ENCODE measurements around the gene EPB41. TPM values are rescaled to one million over a fixed set of nuclear protein-coding genes. Genes with fewer than 3 reads are reported as not detected.

EPB41 gene
- total and polyA plus RNA-seq, 2 experiments from 2014 or later: 0.89 to 1.5 TPM

GRCh38 chr1:28878796-28879195, 35.6 kb upstream of the EPB41 start:
- no peak for DNase-seq
- 69 to 85% methylated on average over 4 of the region's 4 CpGs for WGBS, 2 experiments (ENCODE audit: low coverage in 1 of 2, low lambda C conversion rate in 2 of 2, missing lambda C conversion rate in 2 of 2)
- Histone ChIP-seq H3K9ac (no peak overlapping the region), H3K4me2 (ENCODE audit: unreplicated experiment) (no peak overlapping the region), H3K9me3 (ENCODE audit: low read depth) (no peaks in the 10 kb centered on the region), H3K36me3 (ENCODE audit: low read depth) (no peaks in the 10 kb centered on the region), H3K27ac (no peak overlapping the region), H3K9me2 (ENCODE audit: insufficient read depth) (no peaks in the 10 kb centered on the region), H4K20me1 (ENCODE audit: insufficient read depth) (no peaks in the 10 kb centered on the region), H3K27me3 (replicated peaks; ENCODE audit: insufficient read depth) (no peaks in the 10 kb centered on the region), H3K4me3 (no peak overlapping the region), H3K4me1 (ENCODE audit: insufficient read depth) (no peaks in the 10 kb centered on the region), H3F3A (ENCODE audit: insufficient read depth) (no peaks in the 10 kb centered on the region), H3K79me2 (ENCODE audit: insufficient read depth) (no peaks in the 10 kb centered on the region), H2AFZ (no peak overlapping the region)
- in situ Hi-C loops (cut with MboI): loop anchor here (5.0 kb wide), 1 partner anchor 91 kb away; no protein-coding TSS in a partner anchor
- TF ChIP-seq EZH2phosphoT487 (IDR thresholded peaks at IDR 0.05; ENCODE audit: insufficient read depth, low read depth): no peak
- no peak for TF ChIP-seq EZH2 (IDR thresholded peaks at IDR 0.05; ENCODE audit: insufficient read depth, poor library complexity, severe bottlenecking)

- no peak overlapping the region for H3K27ac ChIP-seq
- TF ChIP-seq EZH2phosphoT487 (IDR thresholded peaks at IDR 0.05; ENCODE audit: insufficient read depth, low read depth) (no peak), EZH2 (IDR thresholded peaks at IDR 0.05; ENCODE audit: insufficient read depth, poor library complexity, severe bottlenecking) (no peak)
- H3K79me2 ChIP-seq (ENCODE audit: insufficient read depth): no peaks in the 10 kb centered on the region
- H2AFZ ChIP-seq: peak overlapping the region; percentile 80
- in situ Hi-C loops (cut with MboI): loop anchor here (10.0 kb wide), 1 partner anchor 313 kb away; no protein-coding TSS in a partner anchor
- peaks cover 9% of the 10 kb centered on the region for H3F3A ChIP-seq (ENCODE audit: insufficient read depth)
- H3K9me3 ChIP-seq (ENCODE audit: low read depth): no peaks in the 10 kb centered on the region
- peak; percentile 88 for DNase-seq
- no peaks in the 10 kb centered on the region for H3K27me3 ChIP-seq (replicated peaks; ENCODE audit: insufficient read depth)
- no peak overlapping the region for H3K4me3 ChIP-seq
- H3K36me3 ChIP-seq (ENCODE audit: low read depth): no peaks in the 10 kb centered on the region
- H3K4me2 ChIP-seq (ENCODE audit: unreplicated experiment): no peak overlapping the region
- H4K20me1 ChIP-seq (ENCODE audit: insufficient read depth): no peaks in the 10 kb centered on the region
- no peak overlapping the region for H3K9ac ChIP-seq
- no peaks in the 10 kb centered on the region for H3K9me2 ChIP-seq (ENCODE audit: insufficient read depth)
- H3K4me1 ChIP-seq (ENCODE audit: insufficient read depth): peaks cover 5% of the 10 kb centered on the region; the same call in 1 of the 2 replicates
- 36 to 38% methylated on average over 13 of the region's 13 CpGs for WGBS, 2 experiments (ENCODE audit: low coverage in 1 of 2, low lambda C conversion rate in 2 of 2, missing lambda C conversion rate in 2 of 2)
Observed at GRCh38 chr1:28882009-28882628, 32.2 kb upstream of the EPB41 start.

GRCh38 chr1:28883242-28883616, 31.1 kb upstream of the EPB41 start:
- no peaks in the 10 kb centered on the region for H3K9me2 ChIP-seq (ENCODE audit: insufficient read depth)
- H3K36me3 ChIP-seq (ENCODE audit: low read depth): no peaks in the 10 kb centered on the region
- H3F3A ChIP-seq (ENCODE audit: insufficient read depth): peaks cover 9% of the 10 kb centered on the region
- no peaks in the 10 kb centered on the region for H3K9me3 ChIP-seq (ENCODE audit: low read depth)
- no peak for DNase-seq
- no peak overlapping the region for H3K9ac ChIP-seq
- H2AFZ ChIP-seq: no peak overlapping the region
- WGBS, 2 experiments (ENCODE audit: low coverage in 1 of 2, low lambda C conversion rate in 2 of 2, missing lambda C conversion rate in 2 of 2): 90 to 100% methylated on average over 1 of the region's 1 CpG
- H3K27ac ChIP-seq: no peak overlapping the region
- H3K4me3 ChIP-seq: no peak overlapping the region
- no peaks in the 10 kb centered on the region for H4K20me1 ChIP-seq (ENCODE audit: insufficient read depth)
- H3K4me1 ChIP-seq (ENCODE audit: insufficient read depth): peaks cover 5% of the 10 kb centered on the region; the same call in 1 of the 2 replicates
- H3K4me2 ChIP-seq (ENCODE audit: unreplicated experiment): no peak overlapping the region
- in situ Hi-C loops (cut with MboI): loop anchor here (10.0 kb wide), 1 partner anchor 312 kb away; no protein-coding TSS in a partner anchor
- TF ChIP-seq EZH2phosphoT487 (IDR thresholded peaks at IDR 0.05; ENCODE audit: insufficient read depth, low read depth) (no peak), EZH2 (IDR thresholded peaks at IDR 0.05; ENCODE audit: insufficient read depth, poor library complexity, severe bottlenecking) (no peak)
- no peaks in the 10 kb centered on the region for H3K27me3 ChIP-seq (replicated peaks; ENCODE audit: insufficient read depth)
- no peaks in the 10 kb centered on the region for H3K79me2 ChIP-seq (ENCODE audit: insufficient read depth)

- Histone ChIP-seq H3K4me3 (no peak overlapping the region), H3K27me3 (replicated peaks; ENCODE audit: insufficient read depth) (no peaks in the 10 kb centered on the region), H3F3A (ENCODE audit: insufficient read depth) (peaks cover 9% of the 10 kb centered on the region), H3K9me2 (ENCODE audit: insufficient read depth) (no peaks in the 10 kb centered on the region), H3K79me2 (ENCODE audit: insufficient read depth) (no peaks in the 10 kb centered on the region), H3K4me1 (ENCODE audit: insufficient read depth) (peaks cover 5% of the 10 kb centered on the region; the same call in 1 of the 2 replicates), H3K9me3 (ENCODE audit: low read depth) (no peaks in the 10 kb centered on the region), H3K4me2 (ENCODE audit: unreplicated experiment) (no peak overlapping the region), H4K20me1 (ENCODE audit: insufficient read depth) (no peaks in the 10 kb centered on the region), H2AFZ (no peak overlapping the region), H3K27ac (no peak overlapping the region), H3K9ac (no peak overlapping the region), H3K36me3 (ENCODE audit: low read depth) (no peaks in the 10 kb centered on the region)
- in situ Hi-C loops (cut with MboI): loop anchor here (5.0 to 10.0 kb wide), 2 partner anchors 147 to 309 kb away; no protein-coding TSS in a partner anchor
- WGBS, 2 experiments (ENCODE audit: low coverage in 1 of 2, low lambda C conversion rate in 2 of 2, missing lambda C conversion rate in 2 of 2): 71 to 72% methylated on average over 7 of the region's 7 CpGs
- no peak for TF ChIP-seq EZH2phosphoT487 (IDR thresholded peaks at IDR 0.05; ENCODE audit: insufficient read depth, low read depth)
- no peak for TF ChIP-seq EZH2 (IDR thresholded peaks at IDR 0.05; ENCODE audit: insufficient read depth, poor library complexity, severe bottlenecking)
- DNase-seq: no peak
Observed at GRCh38 chr1:28885472-28885877, 28.9 kb upstream of the EPB41 start.

All from GM23248 (cell line).